Measurements from ENCODE around the gene RABL6.

RABL6 gene

DNA sequence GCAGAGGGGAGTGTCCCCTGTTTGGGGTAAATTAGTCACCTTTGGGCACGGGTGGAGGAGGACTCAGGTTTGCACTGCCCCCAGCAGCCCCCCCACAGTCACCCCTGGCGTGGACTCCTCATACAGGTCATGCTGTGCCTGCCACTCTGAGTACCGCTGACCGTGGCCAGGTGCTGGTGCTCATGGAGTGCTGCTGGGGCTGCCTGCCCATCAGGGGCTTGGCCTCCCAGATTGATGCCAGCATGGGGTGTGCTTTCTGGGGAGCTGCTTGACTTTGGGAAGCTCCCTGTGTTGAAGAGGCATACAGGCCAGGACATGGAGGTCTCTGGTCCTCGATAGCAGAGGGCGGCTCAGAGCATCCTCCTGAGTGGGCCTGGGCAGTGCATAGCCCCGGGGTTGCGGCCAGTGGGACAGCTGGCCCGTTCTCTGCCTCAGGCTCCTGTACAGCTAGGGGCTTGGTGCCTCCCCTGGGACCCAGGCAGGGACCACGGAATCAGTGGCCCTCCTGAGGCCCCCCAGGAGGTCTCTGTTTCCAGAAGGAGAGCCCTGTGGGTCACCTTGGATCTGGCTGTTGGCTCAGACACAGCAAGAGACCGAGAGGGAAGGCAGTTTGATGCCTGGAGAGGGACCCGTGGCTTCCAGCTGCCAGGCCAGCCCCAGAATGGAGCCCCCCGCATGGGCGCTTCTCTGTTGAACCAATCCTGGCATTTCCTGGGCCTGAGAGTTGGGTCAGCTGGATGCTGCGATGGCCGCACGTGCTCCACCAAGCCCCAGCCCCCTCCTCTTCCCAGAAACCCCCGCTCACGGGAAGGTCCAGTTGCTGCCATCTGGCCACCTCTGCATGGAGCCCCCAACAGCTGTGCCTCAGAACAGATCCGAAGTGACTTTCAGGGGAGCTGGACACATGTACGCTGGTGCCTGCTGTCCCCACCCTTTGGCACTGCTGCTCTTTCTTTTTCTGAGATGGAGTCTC, 28.5 kb downstream of the RABL6 start (continued):
- TF ChIP-seq ZBTB44 (tag by site-specific recombination; IDR thresholded peaks at IDR 0.05) (no peak), ZEB2 (tag by site-specific recombination; IDR thresholded peaks at IDR 0.05) (no peak), ZNF366 (tag by site-specific recombination; conservative IDR thresholded peaks at IDR 0.05) (no peak), ZNF157 (tag by site-specific recombination; IDR thresholded peaks at IDR 0.05) (no peak), GLIS2 (tag by site-specific recombination; IDR thresholded peaks at IDR 0.05) (peak; percentile 51; the same call in 1 of the 2 replicates), ZNF169 (tag by site-specific recombination; IDR thresholded peaks at IDR 0.05) (no peak), ZIC2 (tag by site-specific recombination; IDR thresholded peaks at IDR 0.05) (peak; percentile 92), GLIS1 (tag by site-specific recombination; IDR thresholded peaks at IDR 0.05) (peak; percentile 87), KLF7 (tag by site-specific recombination; IDR thresholded peaks at IDR 0.05; ENCODE audit: borderline replicate concordance) (no peak), SALL2 (tag by site-specific recombination; IDR thresholded peaks at IDR 0.05; ENCODE audit: borderline replicate concordance) (no peak), ZBTB17 (tag by site-specific recombination; IDR thresholded peaks at IDR 0.05) (no peak), ZNF521 (tag by site-specific recombination; IDR thresholded peaks at IDR 0.05) (no peak), ZNF423 (tag by site-specific recombination; IDR thresholded peaks at IDR 0.05) (no peak), ZNF175 (tag by site-specific recombination; IDR thresholded peaks at IDR 0.05) (no peak)
- TF ChIP-seq, protein P1, sequence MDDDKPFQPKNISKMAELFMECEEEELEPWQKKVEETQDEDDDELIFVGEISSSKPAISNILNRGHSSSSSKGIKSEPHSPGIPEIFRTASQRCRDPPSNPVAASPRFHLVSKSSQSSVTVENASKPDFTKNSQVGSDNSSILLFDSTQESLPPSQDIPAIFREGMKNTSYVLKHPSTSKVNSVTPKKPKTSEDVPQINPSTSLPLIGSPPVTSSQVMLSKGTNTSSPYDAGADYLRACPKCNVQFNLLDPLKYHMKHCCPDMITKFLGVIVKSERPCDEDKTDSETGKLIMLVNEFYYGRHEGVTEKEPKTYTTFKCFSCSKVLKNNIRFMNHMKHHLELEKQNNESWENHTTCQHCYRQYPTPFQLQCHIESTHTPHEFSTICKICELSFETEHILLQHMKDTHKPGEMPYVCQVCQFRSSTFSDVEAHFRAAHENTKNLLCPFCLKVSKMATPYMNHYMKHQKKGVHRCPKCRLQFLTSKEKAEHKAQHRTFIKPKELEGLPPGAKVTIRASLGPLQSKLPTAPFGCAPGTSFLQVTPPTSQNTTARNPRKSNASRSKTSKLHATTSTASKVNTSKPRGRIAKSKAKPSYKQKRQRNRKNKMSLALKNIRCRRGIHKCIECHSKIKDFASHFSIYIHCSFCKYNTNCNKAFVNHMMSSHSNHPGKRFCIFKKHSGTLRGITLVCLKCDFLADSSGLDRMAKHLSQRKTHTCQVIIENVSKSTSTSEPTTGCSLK (tag by site-specific recombination; IDR thresholded peaks at IDR 0.05), result no peak

GRCh38 chr9:136837146-136837855, 29.6 kb downstream of the RABL6 start:
- POLR2A ChIA-PET, result no interaction called here
- Histone ChIP-seq H3K4me1 (ENCODE audit: control insufficient read depth, insufficient read depth, low read length) (0 out of 2 replicates have a peak, but pooled peaks cover 5% of the 10 kb centered on the region), H3K27ac (ENCODE audit: extremely low read depth, low read depth, low read length) (no peak overlapping the region), H3K4me3 (ENCODE audit: low read depth, low read length) (no peak overlapping the region), H3K9me3 (ENCODE audit: control insufficient read depth, insufficient read depth, low read depth, low read length) (no peaks in the 10 kb centered on the region), H3K36me3 (ENCODE audit: control insufficient read depth in 2 of 2, insufficient read depth in 1 of 2, low read length in 2 of 2) (peaks cover 0 to 49% of the 10 kb centered on the region in 2 experiments; a peak in 2 of 3 replicates)
- CTCF ChIA-PET, result no interaction called here
- TF ChIP-seq ZNF76 (tag by site-specific recombination; IDR thresholded peaks at IDR 0.05; ENCODE audit: borderline replicate concordance, low read depth) (no peak), ZNF132 (tag by site-specific recombination; IDR thresholded peaks at IDR 0.05; ENCODE audit: borderline replicate concordance) (no peak), SCRT1 (tag by site-specific recombination; IDR thresholded peaks at IDR 0.05; ENCODE audit: borderline replicate concordance) (no peak), ZNF585B (tag by site-specific recombination; IDR thresholded peaks at IDR 0.05) (no peak), ZNF626 (tag by site-specific recombination; IDR thresholded peaks at IDR 0.05) (no peak), BCL11A (tag by site-specific recombination; IDR thresholded peaks at IDR 0.05; ENCODE audit: low read depth) (no peak), ZBTB10 (tag by site-specific recombination; IDR thresholded peaks at IDR 0.05) (no peak), ZNF121 (tag by site-specific recombination; IDR thresholded peaks at IDR 0.05) (no peak), ZNF837 (tag by site-specific recombination; IDR thresholded peaks at IDR 0.05) (no peak), KLF10 (tag by site-specific recombination; IDR thresholded peaks at IDR 0.05) (no peak), ZNF248 (tag by site-specific recombination; IDR thresholded peaks at IDR 0.05) (no peak), ZNF155 (tag by site-specific recombination; IDR thresholded peaks at IDR 0.05) (no peak), ZNF664 (tag by site-specific recombination; IDR thresholded peaks at IDR 0.05) (no peak)
- TF ChIP-seq, protein P2, sequence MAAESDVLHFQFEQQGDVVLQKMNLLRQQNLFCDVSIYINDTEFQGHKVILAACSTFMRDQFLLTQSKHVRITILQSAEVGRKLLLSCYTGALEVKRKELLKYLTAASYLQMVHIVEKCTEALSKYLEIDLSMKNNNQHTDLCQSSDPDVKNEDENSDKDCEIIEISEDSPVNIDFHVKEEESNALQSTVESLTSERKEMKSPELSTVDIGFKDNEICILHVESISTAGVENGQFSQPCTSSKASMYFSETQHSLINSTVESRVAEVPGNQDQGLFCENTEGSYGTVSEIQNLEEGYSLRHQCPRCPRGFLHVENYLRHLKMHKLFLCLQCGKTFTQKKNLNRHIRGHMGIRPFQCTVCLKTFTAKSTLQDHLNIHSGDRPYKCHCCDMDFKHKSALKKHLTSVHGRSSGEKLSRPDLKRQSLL (tag by site-specific recombination; IDR thresholded peaks at IDR 0.05), result no peak
